HepG2 (cell line): Measurements from ENCODE around the gene ADPRS. TPM values are rescaled to one million over a fixed set of nuclear protein-coding genes. Genes with fewer than 3 reads are reported as not detected.

ENCODE experiments used
- FOXA1 ChIP-seq, 2 experiments: fragments of 450-650 bp in 1 of 2; sonication (generic) in 1 of 2; formaldehyde crosslinking in 1 of 2; IDR thresholded peaks; 2 replicates each; pipeline versions ENCODE4 v1.4.0 to v1.6.1; 2016 to 2020; ENCODE audit warnings: missing genetic modification reagents in 1 of 2
- HHEX ChIP-seq: IDR thresholded peaks from 2 replicates; pipeline ENCODE4 v1.6.1; 2016; ENCODE audit warnings: control low read depth
- MED1 ChIP-seq: sonication (generic); formaldehyde crosslinking; IDR thresholded peaks from 2 replicates; pipeline ENCODE4 v1.4.0; 2020; ENCODE audit warnings: missing genetic modification reagents
- PBX3 ChIP-seq: sonication (generic); formaldehyde crosslinking; IDR thresholded peaks from 2 replicates; pipeline ENCODE4 v1.8.1; 2023; ENCODE audit warnings: missing genetic modification reagents, inconsistent platforms, borderline replicate concordance
- RXRB ChIP-seq: IDR thresholded peaks from 2 replicates; pipeline ENCODE4 v1.6.1; 2016; ENCODE audit warnings: borderline replicate concordance, missing genetic modification reagents, missing compliant biosample characterization
- ZNF24 ChIP-seq: fragments of 450-650 bp; IDR thresholded peaks from 2 replicates; pipeline ENCODE4 v1.6.1; 2017; ENCODE audit warnings: antibody characterized with exemption, mild to moderate bottlenecking
- ZNF430 ChIP-seq: sonication (generic); formaldehyde crosslinking; IDR thresholded peaks from 2 replicates; pipeline ENCODE4 v1.9.0; 2021; ENCODE audit warnings: mild to moderate bottlenecking, missing genetic modification reagents
- ZNF615 ChIP-seq: sonication (generic); formaldehyde crosslinking; IDR thresholded peaks from 2 replicates; pipeline ENCODE4 v1.5.0; 2020; ENCODE audit warnings: mild to moderate bottlenecking, missing genetic modification reagents, borderline replicate concordance
- polyA plus RNA-seq, 8 experiments: library from polyadenylated mRNA; depleted of rRNA in 3 of 8; stranded (reverse) in 7 of 8; unstranded in 1 of 8; fragments of >200 nt; fragmentation: Illumina TruSeq in 4 of 8; extraction: Trizol in 4 of 8; gene quantifications; 2 replicates each; pipeline versions ENCODE4 v1.2.1 to v1.2.3, GENCODE V29; 2011 to 2016; ENCODE audit warnings: low read depth in 4 of 8, missing spikeins in 1 of 8, mixed read lengths in 1 of 8; ENCODE audit not compliant: insufficient read depth in 1 of 8
- total RNA-seq, 5 experiments: library from RNA; depleted of rRNA; stranded (reverse); fragments of >200 nt; fragmentation: Illumina TruSeq; extraction: Trizol; gene quantifications; 2 replicates each; pipeline ENCODE4 v1.2.3, GENCODE V29; 2016; ENCODE audit warnings: low read depth in 1 of 5
- TF ChIP-seq, protein P1 (sequence below): sonication (generic); formaldehyde crosslinking; IDR thresholded peaks from 2 replicates; pipeline ENCODE4 v1.4.0; 2020; ENCODE audit warnings: missing genetic modification reagents
- TF ChIP-seq, protein P2 (sequence below): sonication (generic); formaldehyde crosslinking; IDR thresholded peaks from 2 replicates; pipeline ENCODE4 v1.8.0; 2022; ENCODE audit warnings: missing genetic modification reagents, mild to moderate bottlenecking, inconsistent platforms, borderline replicate concordance

Gene ADPRS
- total and polyA plus RNA-seq, 2 of the 13 experiments (the other 11 are each of a cell fraction or from before 2014, with no cell fraction given): 30.6 to 36.4 TPM

DNA sequence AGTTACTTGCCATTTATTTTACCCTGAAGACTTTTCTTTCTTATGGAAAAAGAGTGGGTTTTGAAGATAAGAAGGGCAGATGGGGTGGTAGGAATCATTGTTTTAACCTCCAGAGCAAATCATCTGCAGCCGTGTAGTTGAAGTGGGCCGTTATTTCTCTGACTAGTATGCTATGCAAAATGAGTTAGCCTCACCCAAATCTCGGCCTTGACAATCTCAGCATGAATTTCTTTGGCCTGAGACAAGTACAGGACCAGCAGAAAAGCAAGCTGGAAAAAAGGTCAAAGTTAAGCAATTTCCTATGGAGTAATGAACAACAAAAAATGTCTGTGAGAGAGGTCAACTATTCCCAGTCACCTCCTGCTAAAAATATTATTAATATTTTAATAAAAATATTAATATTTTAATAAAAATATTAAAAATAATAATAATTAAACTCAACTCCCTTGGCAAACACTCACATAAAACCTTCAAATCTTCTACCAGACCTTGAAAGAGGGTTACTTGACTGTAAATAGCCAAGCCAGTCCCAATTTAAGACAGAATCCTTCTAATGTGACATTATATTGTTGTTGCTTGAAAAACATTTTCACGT, 11.6 kb upstream of the ADPRS start (continued):
- TF ChIP-seq, protein P1, sequence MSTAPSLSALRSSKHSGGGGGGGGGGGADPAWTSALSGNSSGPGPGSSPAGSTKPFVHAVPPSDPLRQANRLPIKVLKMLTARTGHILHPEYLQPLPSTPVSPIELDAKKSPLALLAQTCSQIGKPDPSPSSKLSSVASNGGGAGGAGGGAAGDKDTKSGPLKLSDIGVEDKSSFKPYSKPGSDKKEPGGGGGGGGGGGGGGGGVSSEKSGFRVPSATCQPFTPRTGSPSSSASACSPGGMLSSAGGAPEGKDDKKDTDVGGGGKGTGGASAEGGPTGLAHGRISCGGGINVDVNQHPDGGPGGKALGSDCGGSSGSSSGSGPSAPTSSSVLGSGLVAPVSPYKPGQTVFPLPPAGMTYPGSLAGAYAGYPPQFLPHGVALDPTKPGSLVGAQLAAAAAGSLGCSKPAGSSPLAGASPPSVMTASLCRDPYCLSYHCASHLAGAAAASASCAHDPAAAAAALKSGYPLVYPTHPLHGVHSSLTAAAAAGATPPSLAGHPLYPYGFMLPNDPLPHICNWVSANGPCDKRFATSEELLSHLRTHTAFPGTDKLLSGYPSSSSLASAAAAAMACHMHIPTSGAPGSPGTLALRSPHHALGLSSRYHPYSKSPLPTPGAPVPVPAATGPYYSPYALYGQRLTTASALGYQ (CRISPR knock-in tag): no peak
- TF ChIP-seq RXRB: no peak
- no peak for TF ChIP-seq PBX3 (CRISPR knock-in tag)
- no peak for TF ChIP-seq ZNF430
- no peak for TF ChIP-seq ZNF615 (CRISPR knock-in tag)
- TF ChIP-seq HHEX (CRISPR knock-in tag): no peak
- TF ChIP-seq FOXA1 (IDR thresholded peaks at IDR 0.05): no peak
- no peak for TF ChIP-seq FOXA1 (CRISPR knock-in tag; IDR thresholded peaks at IDR 0.05)
- no peak for TF ChIP-seq ZNF24
- TF ChIP-seq, protein P2, sequence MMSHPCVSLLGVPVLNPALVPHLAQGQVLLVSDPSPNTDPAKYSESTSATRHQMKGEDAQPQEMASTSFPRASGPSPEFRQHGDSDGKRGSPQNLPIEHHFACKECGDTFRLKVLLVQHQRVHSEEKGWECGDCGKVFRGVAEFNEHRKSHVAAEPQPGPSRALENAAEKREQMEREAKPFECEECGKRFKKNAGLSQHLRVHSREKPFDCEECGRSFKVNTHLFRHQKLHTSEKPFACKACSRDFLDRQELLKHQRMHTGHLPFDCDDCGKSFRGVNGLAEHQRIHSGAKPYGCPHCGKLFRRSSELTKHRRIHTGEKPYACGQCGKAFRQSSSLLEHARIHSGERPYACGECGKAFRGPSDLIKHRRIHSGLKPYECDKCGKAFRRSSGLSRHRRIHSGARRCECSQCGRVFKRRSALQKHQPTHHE (CRISPR knock-in tag): no peak
- TF ChIP-seq MED1 (CRISPR knock-in tag): no peak
